Amygdala (tissue), 56 donors: Measurements from ENCODE around the gene BRF1.
A peak's percentile ranks its signal among the peaks of the same experiment; 100 is the strongest.
"Not testable (repeated sequence)": the region's sequence is repeated elsewhere in the genome, so short reads cannot be mapped to it uniquely, and the experiment has no call there.

Experiments
- DNase-seq, 56 donors: peaks; one replicate each; lab custom pipeline; 2025; lab: John Stamatoyannopoulos, UW

The BRF1 gene

GRCh38 chr14:105333020-105333490, 32.3 kb upstream of the BRF1 start:
- no peak for DNase-seq

DNA sequence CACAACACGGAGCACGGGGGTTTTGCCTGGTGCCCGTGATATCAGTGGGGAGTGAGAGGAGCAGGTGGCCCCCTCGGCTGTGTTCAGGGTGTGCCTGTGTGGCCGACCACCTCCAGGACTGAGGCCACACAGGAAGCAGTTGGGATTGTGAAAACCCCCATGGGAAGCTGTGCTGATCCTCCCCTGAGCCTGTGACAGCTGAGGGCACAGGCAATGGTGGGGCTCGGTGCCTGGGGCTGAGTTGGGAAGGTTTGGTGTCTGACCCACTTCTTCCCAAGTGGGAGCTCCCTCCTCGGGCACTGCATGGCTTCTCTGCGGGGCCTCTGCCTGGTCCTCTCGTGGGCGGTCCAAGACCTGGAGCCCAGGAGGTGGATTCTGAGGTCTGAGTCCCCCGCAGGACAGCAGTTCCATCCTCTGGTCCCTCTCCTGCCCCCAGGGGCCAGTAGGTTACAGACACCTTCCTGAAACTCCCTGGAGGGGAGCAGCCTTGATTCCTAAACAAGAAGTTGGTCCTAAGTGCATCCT, 31.6 kb upstream of the BRF1 start:
- no peak for DNase-seq

- DNase-seq = no peak
Measured at GRCh38 chr14:105331575-105332349, 31.0 kb upstream of the BRF1 start.

DNA sequence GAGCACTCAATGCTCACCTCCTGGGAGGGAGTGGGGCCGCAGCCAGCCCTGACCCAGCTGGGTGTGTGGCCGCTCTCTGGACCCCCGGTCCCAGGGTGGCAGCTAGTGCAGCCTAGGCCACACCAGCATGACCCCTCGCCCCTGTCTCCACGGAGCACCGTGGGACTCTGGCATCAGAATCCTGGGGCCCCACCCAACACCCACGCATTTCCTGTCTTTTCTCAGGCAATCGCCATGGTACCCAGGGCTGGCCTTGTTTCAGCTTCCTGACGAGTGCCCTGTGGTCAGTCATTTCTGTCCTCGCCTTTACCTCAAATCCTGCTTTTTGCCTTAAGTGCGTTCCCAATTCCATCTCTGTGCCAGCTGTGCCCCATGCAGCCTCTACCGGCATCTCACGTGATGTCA, 29.7 kb upstream of the BRF1 start:
- DNase-seq = no peak

GRCh38 chr14:105329411-105330150, 28.8 kb upstream of the BRF1 start:
- no peak for DNase-seq

DNA sequence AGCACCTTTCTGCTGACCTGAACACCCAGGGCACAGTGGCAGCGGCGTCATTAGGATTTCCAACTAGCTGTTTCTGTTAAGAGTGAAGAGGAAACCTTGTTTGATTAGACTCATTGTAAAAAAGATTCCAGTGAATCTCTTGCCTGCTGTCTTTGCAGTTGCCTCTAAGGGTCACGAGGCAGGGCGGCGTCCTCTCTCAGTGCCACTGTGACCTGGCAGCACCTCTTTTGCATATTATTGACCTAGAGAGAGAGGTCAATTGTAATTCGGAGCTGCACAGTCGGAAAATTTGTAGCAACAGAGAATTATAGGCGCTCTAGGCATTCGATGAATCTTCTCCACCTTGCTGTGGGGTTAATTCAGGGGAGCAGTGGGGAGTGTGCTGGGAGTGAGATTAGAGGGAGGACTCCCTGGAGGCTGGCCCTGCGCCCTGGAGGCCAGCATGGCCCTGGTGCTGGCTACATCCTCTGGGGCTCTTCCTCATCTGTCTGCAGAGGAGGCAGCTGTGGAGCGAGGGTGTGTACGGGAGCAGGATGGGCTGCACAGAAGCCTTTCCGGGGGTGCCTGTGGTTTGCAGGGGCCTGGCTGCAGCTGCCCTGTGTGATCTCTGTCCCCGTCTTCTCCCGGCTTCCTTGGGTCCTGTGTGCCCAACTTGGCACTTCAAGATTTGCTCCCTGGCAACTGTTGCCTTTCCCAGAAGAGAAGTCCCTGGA, 28.0 kb upstream of the BRF1 start:
- no peak for DNase-seq

GRCh38 chr14:105328070-105328677, 27.4 kb upstream of the BRF1 start:
- DNase-seq = no peak

- DNase-seq = not testable (repeated sequence)
Measured at GRCh38 chr14:105327695-105328045, 26.9 kb upstream of the BRF1 start.

DNA sequence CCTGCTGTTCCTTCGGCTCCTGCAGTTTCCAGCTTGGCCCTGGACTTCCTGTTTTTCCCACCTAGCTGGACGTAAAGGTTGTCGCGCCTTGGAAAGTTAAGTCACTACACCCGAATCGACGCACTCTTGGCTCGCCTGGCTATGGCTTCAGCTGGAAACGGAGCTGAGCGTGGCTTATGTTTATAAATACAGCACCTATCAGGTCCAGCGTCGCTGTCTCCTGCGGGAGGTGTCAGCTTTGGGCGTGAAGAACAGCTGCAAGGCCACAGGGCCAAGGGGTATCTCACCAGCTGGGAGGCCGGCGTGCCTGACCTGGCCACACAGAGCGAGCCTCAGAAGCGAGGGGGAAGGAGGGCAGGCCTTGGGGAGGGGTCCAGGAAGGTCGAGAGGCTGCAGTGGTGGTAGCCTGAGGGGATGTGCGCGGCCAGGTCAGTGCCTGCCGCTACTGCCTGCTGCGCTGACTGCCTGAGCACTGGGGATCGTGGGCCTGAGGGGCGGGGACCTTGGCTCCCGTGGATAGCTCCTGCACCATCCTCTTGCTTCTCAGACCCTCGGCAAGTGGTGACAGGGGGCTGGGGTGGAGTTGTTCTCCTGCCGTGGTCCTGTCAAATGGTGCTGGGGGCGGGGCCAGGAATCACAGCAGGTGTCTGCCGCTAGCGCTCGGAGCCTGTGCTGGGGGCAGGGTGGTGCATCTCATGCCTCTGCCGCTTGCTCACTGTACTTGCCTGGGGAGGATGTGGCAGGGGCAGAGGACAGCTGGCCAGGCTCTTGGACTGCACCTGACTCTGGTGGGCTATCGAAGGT, 26.3 kb upstream of the BRF1 start:
- DNase-seq = no peak

- DNase-seq = no peak
Measured at GRCh38 chr14:105326568-105326867, 25.7 kb upstream of the BRF1 start.

DNA sequence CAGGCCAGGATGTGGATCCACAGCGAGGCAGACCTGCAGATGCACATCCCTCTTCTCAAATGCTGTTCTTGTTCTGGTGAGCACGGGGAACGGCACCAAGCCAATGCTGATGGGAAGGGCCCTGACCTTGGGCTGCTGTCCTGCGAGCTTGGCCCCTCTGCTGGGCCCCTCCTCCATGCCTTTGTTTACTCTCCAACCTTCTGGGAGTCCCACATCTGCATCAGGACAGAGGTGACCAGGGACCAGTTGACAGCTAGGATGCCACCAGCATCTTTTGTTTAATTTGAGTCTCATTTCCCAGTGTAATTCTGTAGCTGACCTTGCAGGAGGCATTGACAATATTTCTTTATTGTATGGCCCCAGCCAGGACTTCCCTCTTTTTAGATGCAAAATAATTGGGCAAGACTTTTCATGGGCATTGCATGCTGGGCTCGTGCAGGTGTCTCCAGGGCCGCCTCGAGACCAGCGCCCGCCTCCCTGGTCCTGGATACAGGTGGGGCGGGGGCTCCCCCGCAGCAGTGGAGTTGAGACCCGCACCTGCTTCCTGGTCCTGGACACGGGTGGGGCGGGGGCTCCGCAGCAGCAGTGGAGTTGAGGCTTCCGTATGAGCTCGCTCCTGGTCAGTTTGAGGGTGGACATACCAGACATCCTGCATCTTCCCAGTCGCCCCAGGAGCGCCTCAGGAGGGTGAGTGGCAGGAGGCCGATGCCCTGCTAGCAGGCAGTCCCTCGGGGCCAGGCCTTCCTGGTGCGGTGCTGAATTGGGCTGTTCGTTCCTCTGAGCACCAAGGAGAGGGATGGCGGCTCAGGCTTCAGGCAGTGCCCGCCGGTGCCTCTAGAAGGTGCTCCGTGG, 25.1 kb upstream of the BRF1 start:
- DNase-seq = no peak

DNA sequence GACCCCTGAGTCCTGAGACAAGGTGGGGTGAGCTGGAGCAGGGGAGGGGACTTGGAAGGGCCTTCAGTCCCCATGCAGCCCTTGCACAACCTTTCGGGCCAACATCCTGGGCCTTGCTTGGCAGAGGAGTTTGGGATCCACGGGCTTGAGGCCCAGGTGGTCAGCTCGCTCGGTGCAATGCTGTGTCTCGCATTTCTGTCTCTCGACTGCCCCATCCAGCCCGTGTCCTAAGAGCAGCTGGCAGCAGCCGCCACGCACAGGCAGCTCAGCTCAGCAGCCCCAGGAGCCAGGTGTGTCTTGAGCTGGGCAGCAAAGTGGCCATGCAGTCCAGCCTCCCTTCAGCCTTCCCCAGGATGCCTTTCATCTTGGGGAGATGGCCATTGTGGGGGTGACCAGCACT, 24.5 kb upstream of the BRF1 start:
- DNase-seq = no peak

DNA sequence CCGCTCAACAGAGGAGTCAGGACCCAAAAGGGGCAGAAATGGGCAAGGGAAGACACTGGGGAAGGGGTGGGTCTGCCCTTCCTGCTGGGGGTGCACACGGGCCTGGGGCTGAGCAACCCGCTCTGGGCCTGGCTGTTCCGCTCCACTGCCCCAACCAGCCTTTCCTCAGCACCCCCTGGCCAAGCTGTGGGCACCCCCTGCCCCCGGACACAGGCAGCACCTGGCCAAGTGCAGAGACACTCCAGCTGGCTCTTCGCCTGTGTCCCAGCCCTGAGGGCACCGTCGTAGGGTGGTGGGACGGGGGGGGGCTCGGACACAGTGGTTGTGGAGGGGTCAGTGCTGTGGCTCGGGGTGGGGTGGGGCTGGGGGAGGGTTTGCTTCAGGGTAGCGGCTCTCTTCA, 24.1 kb upstream of the BRF1 start:
- DNase-seq = no peak

GRCh38 chr14:105324080-105324778, 23.4 kb upstream of the BRF1 start:
- peak in 6 of 56 donors; percentile 14 to 55 (median 42) for DNase-seq

- DNase-seq = no peak
Measured at GRCh38 chr14:105323663-105324062, 22.9 kb upstream of the BRF1 start.

DNA sequence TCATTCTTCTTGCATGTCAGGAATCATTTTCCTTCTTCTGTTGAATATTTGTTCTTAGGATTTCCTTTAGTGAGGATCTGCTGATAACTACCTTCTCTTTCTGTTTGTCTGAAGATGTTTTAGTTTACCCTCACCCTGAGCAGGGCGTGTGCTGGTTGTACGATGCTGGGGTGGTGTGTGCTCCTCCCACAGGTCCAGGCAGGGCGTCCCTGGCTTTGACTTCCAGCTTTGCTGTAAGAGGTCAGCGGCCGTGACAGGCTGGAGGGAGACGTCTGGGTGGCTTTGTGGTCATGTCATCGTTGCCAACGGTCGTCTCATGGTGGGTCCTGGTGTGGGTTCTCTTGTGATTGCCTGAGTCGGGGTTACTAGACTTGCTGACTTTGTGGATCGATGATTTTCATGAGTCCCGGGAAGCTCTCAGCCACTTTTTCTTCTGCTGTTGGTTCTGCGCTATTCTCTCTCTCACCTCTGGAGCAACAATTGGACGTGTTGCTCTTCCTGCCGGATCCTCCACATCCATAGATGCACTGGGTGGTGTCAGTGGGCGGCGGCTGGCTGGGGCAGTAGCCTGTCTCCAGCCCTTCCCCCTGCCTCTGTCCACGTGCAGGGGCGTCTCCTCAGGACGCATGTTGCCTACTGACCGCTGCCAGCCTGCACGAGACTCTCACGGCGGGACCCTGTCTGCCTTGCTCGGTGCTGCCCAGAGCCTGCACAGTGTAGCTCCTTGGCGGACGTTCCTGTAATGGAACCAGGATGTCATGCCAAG, 22.2 kb upstream of the BRF1 start:
- DNase-seq = peak in 1 of 56 donors; percentile 35

DNA sequence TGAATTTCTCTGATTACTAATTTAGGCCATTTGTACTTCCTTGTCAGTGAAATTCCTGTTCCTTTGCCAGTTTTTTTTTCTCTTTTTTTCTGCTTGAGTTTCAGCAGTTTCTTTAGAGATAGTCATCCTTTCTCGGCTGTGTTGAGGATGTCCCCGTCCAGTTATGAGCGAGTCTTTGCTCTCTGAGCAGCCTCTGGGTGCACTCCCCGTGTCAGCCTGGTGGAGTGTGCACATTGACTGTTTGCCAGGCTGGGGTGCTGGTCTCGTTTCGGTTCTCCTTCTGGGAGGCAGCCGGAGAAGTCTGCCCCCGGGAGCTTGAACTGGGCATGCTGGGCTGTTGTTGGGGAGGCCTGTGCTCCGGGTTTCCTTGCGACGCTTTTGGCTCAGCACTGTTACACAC, 16.7 kb upstream of the BRF1 start:
- DNase-seq = peak in 17 of 56 donors; percentile 21 to 68 (median 42)
